G401.6 (cell line): Measurements from ENCODE around the gene ATP6V0D1.
"Not testable (repeated sequence)": the region's sequence is repeated elsewhere in the genome, so short reads cannot be mapped to it uniquely, and the experiment has no call there.

ENCODE experiments used
- FAIRE-seq: peaks from 2 replicates; lab custom pipeline; 2012; peaks lifted over from hg19 to GRCh38; lab: Jason Lieb, UNC

ATP6V0D1 gene

GRCh38 chr16:67428146-67428731 is 52.7 kb downstream of the ATP6V0D1 start:
- FAIRE-seq, result no peak

- FAIRE-seq, result no peak
These were observed 54.0 kb downstream of the ATP6V0D1 start for GRCh38 chr16:67426950-67427349.

GRCh38 chr16:67426022-67426421 is 54.9 kb downstream of the ATP6V0D1 start:
- no peak for FAIRE-seq

- no peak for FAIRE-seq
These were observed 55.4 kb downstream of the ATP6V0D1 start for GRCh38 chr16:67425580-67425979.

GRCh38 chr16:67425061-67425460 is 55.9 kb downstream of the ATP6V0D1 start:
- FAIRE-seq, result no peak

- FAIRE-seq, result no peak
These were observed 56.7 kb downstream of the ATP6V0D1 start for GRCh38 chr16:67424261-67424615.

- FAIRE-seq, result no peak
These were observed 57.2 kb downstream of the ATP6V0D1 start for GRCh38 chr16:67423611-67424260.

GRCh38 chr16:67423015-67423414 is 57.9 kb downstream of the ATP6V0D1 start:
- no peak for FAIRE-seq

- FAIRE-seq, result no peak
These were observed 59.9 kb downstream of the ATP6V0D1 start for GRCh38 chr16:67421030-67421429.

GRCh38 chr16:67419931-67420330 is 61.0 kb downstream of the ATP6V0D1 start:
- FAIRE-seq, result no peak

- no peak for FAIRE-seq
These were observed 61.5 kb downstream of the ATP6V0D1 start for GRCh38 chr16:67419502-67419901.

GRCh38 chr16:67417333-67418061 is 63.5 kb downstream of the ATP6V0D1 start:
- no peak for FAIRE-seq

GRCh38 chr16:67415872-67416793 is 64.8 kb downstream of the ATP6V0D1 start, which contains the start of gene ZDHHC1:
ZDHHC1 (minus strand) TSS chr16:67416477; CDS start chr16:67407775, 8,702 bp downstream.
- FAIRE-seq, result no peak

GRCh38 chr16:67415421-67415820 is 65.5 kb downstream of the ATP6V0D1 start:
- FAIRE-seq, result not testable (repeated sequence)

- FAIRE-seq, result no peak
These were observed 66.7 kb downstream of the ATP6V0D1 start for GRCh38 chr16:67413978-67414911.

GRCh38 chr16:67412294-67412693 is 68.7 kb downstream of the ATP6V0D1 start:
- FAIRE-seq, result no peak

GRCh38 chr16:67411339-67411738 is 69.6 kb downstream of the ATP6V0D1 start:
- no peak for FAIRE-seq

- no peak for FAIRE-seq
These were observed 71.3 kb downstream of the ATP6V0D1 start for GRCh38 chr16:67409631-67410030.

- FAIRE-seq, result no peak
These were observed 73.0 kb downstream of the ATP6V0D1 start for GRCh38 chr16:67407788-67408452.

GRCh38 chr16:67407176-67407787 is 73.7 kb downstream of the ATP6V0D1 start:
- FAIRE-seq, result no peak
